ENCODE data around the gene KCTD15. TPM values are rescaled to one million over a fixed set of nuclear protein-coding genes. Genes with fewer than 3 reads are reported as not detected.

KCTD15 gene
- total and polyA plus RNA-seq, 8 donors: 14.1 to 172 (median 30.1) TPM

DNA sequence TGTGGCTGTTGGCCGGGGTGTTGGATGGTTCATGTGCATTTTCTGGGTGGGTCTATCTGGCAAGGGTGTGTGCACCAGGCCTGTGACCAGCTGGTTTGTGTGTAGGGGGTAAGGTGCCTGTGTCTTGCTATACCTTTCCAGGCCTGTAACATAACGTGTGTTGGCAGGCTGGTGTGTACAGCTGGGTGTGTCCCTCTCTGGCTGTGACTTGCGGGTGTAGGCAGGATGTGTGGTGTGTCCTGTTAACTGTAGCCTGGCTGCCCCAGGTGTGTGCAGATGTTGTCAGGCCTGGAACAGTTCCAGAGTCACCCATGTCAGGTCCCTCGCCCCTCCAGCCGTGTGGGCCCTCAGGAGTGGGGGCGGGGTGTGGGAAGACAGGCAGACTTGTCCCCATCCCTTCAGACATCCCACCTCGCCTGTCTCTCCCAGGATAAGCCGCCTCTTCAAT, 9.8 kb downstream of the KCTD15 start:
- intact Hi-C loops (cut with DNase I; ENCODE audit: low total_unique reads): no loop called here
- Histone ChIP-seq H3K27ac (peak overlapping the region in 4 of 5 donors; percentile 2 to 86 (median 7)), H3K4me1 (peaks cover 12 to 54% (median 38%) of the 10 kb centered on the region in 4 donors), H3K9me3 (no peaks in the 10 kb centered on the region), H3K27me3 (no peaks in the 10 kb centered on the region), H3K36me3 (peaks cover 21 to 90% (median 66%) of the 10 kb centered on the region in 4 donors), H3K4me3 (no peak overlapping the region)
- TF ChIP-seq POLR2AphosphoS5 (IDR thresholded peaks at IDR 0.05) (peak in 1 of 3 donors; percentile 12), POLR2A (IDR thresholded peaks at IDR 0.05) (no peak)
- WGBS, 5 donors: 52 to 73% (median 65%) methylated on average over 7 to 8 of the region's 8 CpGs
- peak in 1 of 2 donors; percentile 62 for DNase-seq

DNA sequence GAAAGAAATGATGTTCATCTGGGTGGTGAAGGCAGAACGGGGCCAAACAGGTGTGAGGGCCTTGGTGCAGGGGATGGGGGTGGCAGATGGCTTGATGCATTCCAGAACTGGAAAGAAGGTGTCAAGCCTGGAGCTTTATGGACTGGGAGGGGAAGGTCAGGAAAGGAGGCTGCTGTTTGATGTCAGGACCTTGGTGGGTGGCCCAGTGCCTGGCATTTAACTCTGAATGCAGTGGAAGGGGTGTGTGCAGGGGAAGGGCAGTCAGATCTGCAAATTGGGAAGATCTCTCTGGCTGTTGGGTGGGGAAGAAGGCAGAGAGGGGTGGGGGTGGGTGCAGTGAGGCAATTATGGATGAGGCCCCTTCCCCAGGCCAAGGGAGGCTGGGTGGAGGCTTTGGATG, 11.7 kb downstream of the KCTD15 start:
- no peak for TF ChIP-seq CTCF (IDR thresholded peaks at IDR 0.05)
- TF ChIP-seq EP300 (IDR thresholded peaks at IDR 0.05): no peak
- TF ChIP-seq POLR2AphosphoS5 (IDR thresholded peaks at IDR 0.05): no peak
- no peak for TF ChIP-seq POLR2A (IDR thresholded peaks at IDR 0.05)
- 63 to 100% (median 84%) methylated on average over 1 of the region's 1 CpG for WGBS, 5 donors

GRCh38 chr19:33809960-33810359, 13.3 kb downstream of the KCTD15 start:
- Histone ChIP-seq H3K27me3 (no peaks in the 10 kb centered on the region), H3K4me3 (no peak overlapping the region), H3K9me3 (no peaks in the 10 kb centered on the region), H3K27ac (no peak overlapping the region), H3K4me1 (peaks cover 0 to 27% (median 21%) of the 10 kb centered on the region in 4 donors), H3K36me3 (peaks cover 33 to 90% (median 75%) of the 10 kb centered on the region in 4 donors)
- TF ChIP-seq EP300 (IDR thresholded peaks at IDR 0.05) (no peak), CTCF (IDR thresholded peaks at IDR 0.05) (no peak), POLR2AphosphoS5 (IDR thresholded peaks at IDR 0.05) (no peak)
- 81 to 91% (median 84%) methylated on average over 6 of the region's 6 CpGs for WGBS, 5 donors
- no peak for DNase-seq
- intact Hi-C loops (cut with DNase I; ENCODE audit: low total_unique reads): no loop called here

More for the DNA sequence above, 11.7 kb downstream of the KCTD15 start:
- Histone ChIP-seq H3K4me1 (peaks cover 12 to 35% (median 29%) of the 10 kb centered on the region in 4 donors), H3K27ac (peak overlapping the region in 1 of 5 donors; percentile 7), H3K9me3 (no peaks in the 10 kb centered on the region), H3K27me3 (no peaks in the 10 kb centered on the region), H3K4me3 (no peak overlapping the region), H3K36me3 (peaks cover 33 to 90% (median 69%) of the 10 kb centered on the region in 4 donors)
- DNase-seq: no peak
- intact Hi-C loops (cut with DNase I; ENCODE audit: low total_unique reads): no loop called here

- Histone ChIP-seq H3K9me3 (no peaks in the 10 kb centered on the region), H3K27me3 (no peaks in the 10 kb centered on the region), H3K4me1 (peaks cover 0 to 24% (median 17%) of the 10 kb centered on the region in 4 donors), H3K27ac (no peak overlapping the region), H3K36me3 (peaks cover 33 to 82% (median 71%) of the 10 kb centered on the region in 4 donors), H3K4me3 (no peak overlapping the region)
- intact Hi-C loops (cut with DNase I; ENCODE audit: low total_unique reads): no loop called here
- WGBS, 5 donors: 94 to 97% (median 95%) methylated on average over 11 of the region's 11 CpGs
- TF ChIP-seq POLR2A (IDR thresholded peaks at IDR 0.05): no peak
- no peak for TF ChIP-seq POLR2AphosphoS5 (IDR thresholded peaks at IDR 0.05)
- TF ChIP-seq CTCF (IDR thresholded peaks at IDR 0.05): no peak
- TF ChIP-seq EP300 (IDR thresholded peaks at IDR 0.05): no peak
- DNase-seq: no peak
These were observed 14.2 kb downstream of the KCTD15 start for GRCh38 chr19:33810821-33811220.

- WGBS, 5 donors: 93 to 97% (median 96%) methylated on average over 14 to 41 of the region's 41 CpGs
- Histone ChIP-seq H3K4me1 (peaks cover 0 to 24% (median 13%) of the 10 kb centered on the region in 4 donors), H3K27ac (no peak overlapping the region), H3K4me3 (no peak overlapping the region), H3K36me3 (peaks cover 33 to 80% (median 71%) of the 10 kb centered on the region in 4 donors), H3K9me3 (no peaks in the 10 kb centered on the region), H3K27me3 (no peaks in the 10 kb centered on the region)
- no peak for TF ChIP-seq CTCF (IDR thresholded peaks at IDR 0.05)
- no peak for TF ChIP-seq POLR2AphosphoS5 (IDR thresholded peaks at IDR 0.05)
- no peak for TF ChIP-seq EP300 (IDR thresholded peaks at IDR 0.05)
- TF ChIP-seq POLR2A (IDR thresholded peaks at IDR 0.05): no peak
- intact Hi-C loops (cut with DNase I; ENCODE audit: low total_unique reads): no loop called here
- no peak for DNase-seq
These were observed 14.6 kb downstream of the KCTD15 start for GRCh38 chr19:33811246-33811645.

Measured in stomach (tissue), 9 donors.